HepG2 (cell line): ENCODE results near the gene ZCCHC7. TPM values are rescaled to one million over a fixed set of nuclear protein-coding genes. Genes with fewer than 3 reads are reported as not detected.

ENCODE experiments used
- ATAC-seq: fragments of 200-7000 bp; cut with Tn5 transposase; 3 replicates; pipeline ENCODE4 v1.9.1; 2020; ENCODE audit warnings: mild to moderate bottlenecking, moderate library complexity
- BruUV-seq: library from RNA; stranded (reverse); fragments of 400-500 nt; replicated peaks from 2 replicates; lab custom pipeline; 2021; lab: Mats Ljungman, UMichigan
- CTCF ChIA-PET: fragments of 300-600 bp; formaldehyde crosslinking; extraction: SDS; loops from one replicate; lab custom pipeline; 2021; ENCODE audit warnings: low total read pairs, inconsistent platforms, low intra/inter-chr PET ratio; lab: Yijun Ruan, JAX
- POLR2A ChIA-PET: fragments of 350-600 bp; sonication (Branson Sonifier 250); formaldehyde crosslinking; loops from one replicate; lab custom pipeline; 2020; ENCODE audit warnings: antibody characterized with exemption, inconsistent platforms; lab: Yijun Ruan, JAX
- DNase-seq: peaks from one replicate; pipeline ENCODE4 v3.0.0-alpha.2; 2015; ENCODE audit warnings: low spot score
- FAIRE-seq: peaks from 3 replicates; lab custom pipeline; 2011; peaks lifted over from hg19 to GRCh38; lab: Jason Lieb, UNC
- H2AFZ ChIP-seq: one replicate; pipeline ENCODE4 v1.6.1; 2011; ENCODE audit warnings: low read length, inconsistent platforms
- H3K27ac ChIP-seq: fragments of 300-600 bp; 3 replicates; pipeline ENCODE4 v1.8.0; 2011; ENCODE audit warnings: mixed run types, mild to moderate bottlenecking, mixed read lengths, low read length, inconsistent platforms; ENCODE audit not compliant: insufficient read depth; ENCODE audit errors: extremely low read length
- H3K27me3 ChIP-seq, 2 experiments: fragments of 200-600 bp in 1 of 2; 2 replicates in 1 of 2; 3 replicates in 1 of 2; pipeline versions ENCODE4 v1.6.0 to v1.8.0; 2011; ENCODE audit warnings: low read length in 2 of 2, mild to moderate bottlenecking in 2 of 2, moderate library complexity in 2 of 2, inconsistent platforms in 1 of 2; ENCODE audit not compliant: insufficient read depth in 2 of 2, control insufficient read depth in 1 of 2
- H3K36me3 ChIP-seq, 2 experiments: fragments of 200-600 bp in 1 of 2; replicated peaks in 1 of 2; 2 replicates in 1 of 2; 3 replicates in 1 of 2; pipeline versions ENCODE4 v1.5.1 to v1.8.0; 2011; ENCODE audit warnings: low read length in 2 of 2, inconsistent platforms in 1 of 2; ENCODE audit not compliant: insufficient read depth in 2 of 2, control insufficient read depth in 1 of 2
- H3K4me1 ChIP-seq: 2 replicates; pipeline ENCODE4 v1.5.1; 2012; ENCODE audit warnings: low read length, inconsistent platforms; ENCODE audit not compliant: insufficient read depth
- H3K4me2 ChIP-seq: 2 replicates; pipeline ENCODE4 v1.6.0; 2011; ENCODE audit warnings: low read depth, low read length, inconsistent platforms
- H3K4me3 ChIP-seq, 3 experiments: fragments of 200-600 bp in 1 of 3; sonication (generic), shearing (Covaris generic) in 1 of 3; replicated peaks in 1 of 3; 2 replicates each; pipeline ENCODE4 v1.5.1; 2011 to 2016; ENCODE audit warnings: low read length in 3 of 3, inconsistent platforms in 2 of 3, low read depth in 2 of 3, mild to moderate bottlenecking in 2 of 3, control low read depth in 1 of 3, mixed read lengths in 1 of 3; ENCODE audit not compliant: insufficient read depth in 1 of 3
- H3K79me2 ChIP-seq: one replicate; pipeline ENCODE4 v1.6.1; 2011; ENCODE audit warnings: low read length, inconsistent platforms; ENCODE audit not compliant: insufficient read depth
- H3K9ac ChIP-seq: 2 replicates; pipeline ENCODE4 v1.6.0; 2011; ENCODE audit warnings: mild to moderate bottlenecking, low read depth, low read length, inconsistent platforms; ENCODE audit not compliant: insufficient read depth
- H3K9me3 ChIP-seq: 2 replicates; pipeline ENCODE4 v1.5.1; 2012; ENCODE audit warnings: mild to moderate bottlenecking, low read length
- H4K20me1 ChIP-seq: 2 replicates; pipeline ENCODE4 v1.6.0; 2011; ENCODE audit warnings: inconsistent platforms, mild to moderate bottlenecking, low read length, moderate library complexity; ENCODE audit not compliant: insufficient read depth
- BRCA1 ChIP-seq: sonication (generic); formaldehyde crosslinking; IDR thresholded peaks from 2 replicates; pipeline ENCODE4 v1.4.0; 2020; ENCODE audit warnings: missing genetic modification reagents
- CBX2 ChIP-seq, 2 experiments: fragments of 200-600 bp in 1 of 2; sonication (generic); formaldehyde crosslinking in 1 of 2; IDR thresholded peaks; 2 replicates each; pipeline versions ENCODE4 v1.7.0 to v1.8.1; 2018 to 2022; ENCODE audit warnings: low read depth in 2 of 2, low read length in 1 of 2, mild to moderate bottlenecking in 1 of 2, missing genetic modification reagents in 1 of 2
- HNRNPLL ChIP-seq: fragments of 200-400 bp; formaldehyde crosslinking; IDR thresholded peaks from 2 replicates; pipeline ENCODE4 v1.6.1; 2017; ENCODE audit warnings: mild to moderate bottlenecking, low read depth, low read length; ENCODE audit not compliant: poor library complexity, severe bottlenecking
- KAT2B ChIP-seq: fragments of 150-350 bp; IDR thresholded peaks from 2 replicates; pipeline ENCODE4 v1.6.1; 2014; ENCODE audit warnings: low read depth, low read length, borderline replicate concordance
- PHF8 ChIP-seq: sonication (generic); formaldehyde crosslinking; IDR thresholded peaks from 2 replicates; pipeline ENCODE4 v1.5.0; 2020; ENCODE audit warnings: missing genetic modification reagents
- PRDM10 ChIP-seq: sonication (generic); formaldehyde crosslinking; IDR thresholded peaks from 2 replicates; pipeline ENCODE4 v1.4.0; 2020; ENCODE audit warnings: low read depth, missing genetic modification reagents
- TBX2 ChIP-seq: sonication (generic); formaldehyde crosslinking; IDR thresholded peaks from 2 replicates; pipeline ENCODE4 v1.5.0; 2020; ENCODE audit warnings: missing genetic modification reagents, mild to moderate bottlenecking, borderline replicate concordance
- THAP11 ChIP-seq: IDR thresholded peaks from 2 replicates; pipeline ENCODE4 v1.6.1; 2016; ENCODE audit warnings: missing biosample characterization, missing genetic modification reagents
- U2AF2 ChIP-seq: fragments of 200-400 bp; formaldehyde crosslinking; IDR thresholded peaks from 2 replicates; pipeline ENCODE4 v1.6.1; 2017; ENCODE audit warnings: low read depth, mild to moderate bottlenecking, low read length
- ZBTB21 ChIP-seq: sonication (generic); formaldehyde crosslinking; IDR thresholded peaks from 2 replicates; pipeline ENCODE4 v1.4.0; 2020; ENCODE audit warnings: missing genetic modification reagents
- ZEB1 ChIP-seq: IDR thresholded peaks from 2 replicates; pipeline ENCODE4 v1.6.1; 2012; ENCODE audit warnings: mild to moderate bottlenecking, low read depth, inconsistent platforms; ENCODE audit not compliant: insufficient replicate concordance
- ZNF562 ChIP-seq: sonication (generic); formaldehyde crosslinking; IDR thresholded peaks from 2 replicates; pipeline ENCODE4 v1.8.0; 2022; ENCODE audit warnings: missing genetic modification reagents, borderline replicate concordance
- ZNF609 ChIP-seq: sonication (generic); formaldehyde crosslinking; IDR thresholded peaks from 2 replicates; pipeline ENCODE4 v1.4.0; 2020; ENCODE audit warnings: mild to moderate bottlenecking, missing genetic modification reagents, borderline replicate concordance
- ZNF746 ChIP-seq: sonication (generic); formaldehyde crosslinking; IDR thresholded peaks from 2 replicates; pipeline ENCODE4 v1.8.0; 2022; ENCODE audit warnings: mild to moderate bottlenecking, missing genetic modification reagents
- WGBS: methylation state at CpG from one replicate; pipeline ENCODE4 v1.1.6; 2017; ENCODE audit warnings: low lambda C conversion rate; 5-methylcytosine and 5-hydroxymethylcytosine counted together
- in situ Hi-C: cut with HindIII; loops from 2 replicates; pipeline ENCODE4 v1.10.0; 2017; ENCODE audit warnings: low pct_unique_long_range_greater_than_20kb; ENCODE audit not compliant: extremely low pct_ligation_motif_present
- intact Hi-C: fragments of 100-400 bp; cut with micrococcal nuclease; formaldehyde crosslinking; loops from one replicate; pipeline ENCODE4 v1.10.0; 2022; ENCODE audit not compliant: unreplicated experiment
- polyA plus RNA-seq, 8 experiments: library from polyadenylated mRNA; depleted of rRNA in 3 of 8; stranded (reverse) in 7 of 8; unstranded in 1 of 8; fragments of >200 nt; fragmentation: Illumina TruSeq in 4 of 8; extraction: Trizol in 4 of 8; gene quantifications; 2 replicates each; pipeline versions ENCODE4 v1.2.1 to v1.2.3, GENCODE V29; 2011 to 2016; ENCODE audit warnings: low read depth in 4 of 8, missing spikeins in 1 of 8, mixed read lengths in 1 of 8; ENCODE audit not compliant: insufficient read depth in 1 of 8
- total RNA-seq, 5 experiments: library from RNA; depleted of rRNA; stranded (reverse); fragments of >200 nt; fragmentation: Illumina TruSeq; extraction: Trizol; gene quantifications; 2 replicates each; pipeline ENCODE4 v1.2.3, GENCODE V29; 2016; ENCODE audit warnings: low read depth in 1 of 5
- TF ChIP-seq, protein P1 (sequence below): sonication (generic); formaldehyde crosslinking; IDR thresholded peaks from 2 replicates; pipeline ENCODE4 v1.4.0; 2020; ENCODE audit warnings: missing genetic modification reagents

The ZCCHC7 gene
- total and polyA plus RNA-seq, 2 of the 13 experiments (the other 11 are each of a cell fraction or from before 2014, with no cell fraction given): 13.6 to 19.3 TPM

DNA sequence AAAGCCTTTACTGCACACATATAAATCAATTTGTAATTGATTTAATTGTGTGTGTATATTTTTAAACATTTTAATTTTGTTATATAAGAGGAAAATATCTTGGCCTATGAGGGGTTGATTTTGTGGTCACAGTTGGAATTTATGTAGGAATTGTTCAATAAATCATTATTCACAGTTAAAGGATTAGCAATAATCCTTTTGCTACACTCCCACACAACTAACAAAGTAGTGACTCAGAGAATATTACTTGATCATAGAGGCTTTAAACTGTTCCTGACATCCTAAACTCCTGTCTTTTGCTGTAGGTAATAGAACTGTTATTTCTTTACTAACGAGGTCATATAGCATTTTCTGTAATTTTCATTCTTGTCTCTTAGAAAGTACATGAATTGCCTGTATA lies 95.5 kb downstream of the ZCCHC7 start:
- FAIRE-seq (no peak), ATAC-seq (no peak), DNase-seq (no peak)
- no peaks in the 10 kb centered on the region for H3K4me1 ChIP-seq
- CTCF ChIA-PET: no interaction called here
- H2AFZ ChIP-seq: no peak overlapping the region
- no TSS peak for BruUV-seq
- H3K9me3 ChIP-seq: no peaks in the 10 kb centered on the region
- H3K27me3 ChIP-seq: no peaks in the 10 kb centered on the region
- intact Hi-C loops (no loop called here), in situ Hi-C loops (no loop called here)
- H4K20me1 ChIP-seq: no peaks in the 10 kb centered on the region
- no peak overlapping the region for H3K27ac ChIP-seq
- WGBS: 100% methylated on average over 1 of the region's 1 CpG
- no peak overlapping the region for H3K4me3 ChIP-seq
- H3K4me2 ChIP-seq: no peak overlapping the region
- POLR2A ChIA-PET: no interaction called here
- H3K36me3 ChIP-seq: no peaks in the 10 kb centered on the region; a peak in 1 of 5 replicates
- no peaks in the 10 kb centered on the region for H3K79me2 ChIP-seq
- H3K9ac ChIP-seq: no peak overlapping the region
- no peak for TF ChIP-seq TBX2 (CRISPR knock-in tag)
- no peak for TF ChIP-seq BRCA1 (CRISPR knock-in tag)
- TF ChIP-seq ZNF609 (CRISPR knock-in tag): no peak
- TF ChIP-seq PHF8: no peak
- no peak for TF ChIP-seq KAT2B
- TF ChIP-seq U2AF2: no peak
- TF ChIP-seq ZEB1: no peak
- no peak for TF ChIP-seq THAP11 (CRISPR knock-in tag)
- TF ChIP-seq CBX2 (IDR thresholded peaks at IDR 0.05; ENCODE audit: low read depth, low read length): no peak
- no peak for TF ChIP-seq CBX2 (CRISPR knock-in tag; IDR thresholded peaks at IDR 0.05; ENCODE audit: low read depth)
- TF ChIP-seq HNRNPLL: no peak
- no peak for TF ChIP-seq ZBTB21
- TF ChIP-seq ZNF562 (CRISPR knock-in tag): no peak
- TF ChIP-seq, protein P1, sequence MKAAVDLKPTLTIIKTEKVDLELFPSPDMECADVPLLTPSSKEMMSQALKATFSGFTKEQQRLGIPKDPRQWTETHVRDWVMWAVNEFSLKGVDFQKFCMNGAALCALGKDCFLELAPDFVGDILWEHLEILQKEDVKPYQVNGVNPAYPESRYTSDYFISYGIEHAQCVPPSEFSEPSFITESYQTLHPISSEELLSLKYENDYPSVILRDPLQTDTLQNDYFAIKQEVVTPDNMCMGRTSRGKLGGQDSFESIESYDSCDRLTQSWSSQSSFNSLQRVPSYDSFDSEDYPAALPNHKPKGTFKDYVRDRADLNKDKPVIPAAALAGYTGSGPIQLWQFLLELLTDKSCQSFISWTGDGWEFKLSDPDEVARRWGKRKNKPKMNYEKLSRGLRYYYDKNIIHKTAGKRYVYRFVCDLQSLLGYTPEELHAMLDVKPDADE (CRISPR knock-in tag): no peak
- TF ChIP-seq ZNF746 (CRISPR knock-in tag): no peak
- TF ChIP-seq PRDM10 (CRISPR knock-in tag): no peak
